Thoracic aorta endothelial cell (primary cell): ENCODE data around the gene AGA. TPM values are rescaled to one million over a fixed set of nuclear protein-coding genes. Genes with fewer than 3 reads are reported as not detected.

Source experiments
- total RNA-seq: library from RNA; depleted of rRNA; stranded (reverse); fragments of >200 nt; gene quantifications from 2 replicates; pipeline ENCODE4 v1.2.3, GENCODE V29; 2012

Gene AGA
- 21.8 and 23.2 TPM in 2 replicates for total RNA-seq

GRCh38 chr4:177441803-177442622, at the start of gene AGA:
Gene AGA (minus strand): TSS chr4:177442437. CDS start chr4:177442375, 62 bp downstream.

Other genes starting within 250 kb of the AGA start
- 14.1 and 18.4 TPM in 2 replicates for gene NEIL3, start 132.6 kb downstream of the AGA start, total RNA-seq